ENCODE data around the gene ZC3H10. TPM values are rescaled to one million over a fixed set of nuclear protein-coding genes. Genes with fewer than 3 reads are reported as not detected.

Gene ZC3H10
- total and polyA plus RNA-seq, 4 donors: 1.3 to 5.2 (median 1.9) TPM

GRCh38 chr12:56141946-56142784 is 24.1 kb downstream of the ZC3H10 start:
- DNase-seq (ENCODE audit: low spot score): no peak
- no peaks in the 10 kb centered on the region for H3K27me3 ChIP-seq (ENCODE audit: control insufficient read depth in 4 of 4, insufficient read depth in 4 of 4, low read length in 3 of 4)
- H3K27ac ChIP-seq (ENCODE audit: low read depth in 1 of 2, low read length in 2 of 2): no peak overlapping the region
- H3K36me3 ChIP-seq (ENCODE audit: control insufficient read depth in 4 of 4, insufficient read depth in 3 of 4, low read depth in 1 of 4, low read length in 3 of 4): peaks cover 20 to 67% (median 55%) of the 10 kb centered on the region in 4 donors
- 91% methylated on average over 19 of the region's 19 CpGs for WGBS
- peaks cover 0 to 5% (median 0%) of the 10 kb centered on the region in 4 donors for H3K4me1 ChIP-seq (ENCODE audit: control insufficient read depth in 4 of 4, insufficient read depth in 4 of 4, low read length in 3 of 4)
- no peak for TF ChIP-seq REST (IDR thresholded peaks at IDR 0.05)
- no peak overlapping the region for H3K9ac ChIP-seq (ENCODE audit: low read depth in 1 of 2, low read length in 2 of 2)
- H3K9me3 ChIP-seq (ENCODE audit: control insufficient read depth in 4 of 4, low read length in 3 of 4): no peaks in the 10 kb centered on the region
- no peak overlapping the region for H3K4me3 ChIP-seq (ENCODE audit: low read depth in 1 of 3, low read length in 3 of 3)

- no peak overlapping the region for H3K27ac ChIP-seq (ENCODE audit: low read depth in 1 of 2, low read length in 2 of 2)
- no peak overlapping the region for H3K4me3 ChIP-seq (ENCODE audit: low read depth in 1 of 3, low read length in 3 of 3)
- no peaks in the 10 kb centered on the region for H3K27me3 ChIP-seq (ENCODE audit: control insufficient read depth in 4 of 4, insufficient read depth in 4 of 4, low read length in 3 of 4)
- peaks cover 0 to 5% (median 0%) of the 10 kb centered on the region in 4 donors for H3K4me1 ChIP-seq (ENCODE audit: control insufficient read depth in 4 of 4, insufficient read depth in 4 of 4, low read length in 3 of 4)
- H3K36me3 ChIP-seq (ENCODE audit: control insufficient read depth in 4 of 4, insufficient read depth in 3 of 4, low read depth in 1 of 4, low read length in 3 of 4): peaks cover 15 to 56% (median 44%) of the 10 kb centered on the region in 4 donors
- H3K9ac ChIP-seq (ENCODE audit: low read depth in 1 of 2, low read length in 2 of 2): no peak overlapping the region
- WGBS: 82% methylated on average over 4 of the region's 4 CpGs
- no peak for DNase-seq (ENCODE audit: low spot score)
- no peak for TF ChIP-seq ZBTB33 (IDR thresholded peaks at IDR 0.05)
- no peak for TF ChIP-seq FOXA1 (IDR thresholded peaks at IDR 0.05)
- no peak for TF ChIP-seq CTCF (IDR thresholded peaks at IDR 0.05; ENCODE audit: low read depth, low read length, missing input control)
- no peak for TF ChIP-seq MAX (IDR thresholded peaks at IDR 0.05)
- TF ChIP-seq HNF4G (IDR thresholded peaks at IDR 0.05): no peak
- TF ChIP-seq SP1 (IDR thresholded peaks at IDR 0.05): no peak
- TF ChIP-seq RAD21 (IDR thresholded peaks at IDR 0.05): no peak
- no peak for TF ChIP-seq EGR1 (IDR thresholded peaks at IDR 0.05; ENCODE audit: low read depth in 2 of 2)
- TF ChIP-seq NR2F2 (IDR thresholded peaks at IDR 0.05): no peak
- no peaks in the 10 kb centered on the region for H3K9me3 ChIP-seq (ENCODE audit: control insufficient read depth in 4 of 4, low read length in 3 of 4)
These were observed 25.2 kb downstream of the ZC3H10 start for GRCh38 chr12:56143217-56143616.

Measured in liver (tissue), 9 donors.